Chondrocyte (in vitro differentiated cells): ENCODE results near the gene TMEM164. TPM values are rescaled to one million over a fixed set of nuclear protein-coding genes. Genes with fewer than 3 reads are reported as not detected.
A peak's percentile ranks its signal among the peaks of the same experiment; 100 is the strongest.

ENCODE experiments used
- DNase-seq: peaks from one replicate; pipeline ENCODE4 v3.0.0; 2021; ENCODE audit warnings: mixed read lengths, low spot score
- H3K27ac Mint-ChIP-seq: one replicate; pipeline ENCODE4 v1.8.0; 2021; ENCODE audit warnings: mild to moderate bottlenecking, moderate library complexity, mixed read lengths; ENCODE audit not compliant: unreplicated experiment
- H3K27me3 Mint-ChIP-seq: 2 replicates; pipeline ENCODE4 v1.8.0; 2021; ENCODE audit warnings: low read depth, mixed read lengths
- H3K36me3 Mint-ChIP-seq: 2 replicates; pipeline ENCODE4 v1.8.0; 2021; ENCODE audit warnings: low read depth, mixed read lengths
- H3K4me1 Mint-ChIP-seq: 2 replicates; pipeline ENCODE4 v1.8.0; 2021; ENCODE audit warnings: low read depth, mild to moderate bottlenecking, mixed read lengths
- H3K4me3 Mint-ChIP-seq: one replicate; pipeline ENCODE4 v1.8.0; 2021; ENCODE audit warnings: mild to moderate bottlenecking, moderate library complexity, mixed read lengths; ENCODE audit not compliant: unreplicated experiment
- H3K9me3 Mint-ChIP-seq: 2 replicates; pipeline ENCODE4 v1.8.0; 2021; ENCODE audit warnings: low read depth, mixed read lengths
- CTCF ChIP-seq: fragments of 200-600 bp; sonication (generic); IDR thresholded peaks from 2 replicates; pipeline ENCODE4 v1.5.0; 2021; ENCODE audit warnings: antibody characterized with exemption, mild to moderate bottlenecking, moderate library complexity
- long read RNA-seq: library from polyadenylated mRNA; stranded (forward); transcript quantifications from one replicate; pipeline ENCODE4 v2.0.0, GENCODE V29; 2021
- total RNA-seq: library from RNA; stranded (reverse); gene quantifications from 3 replicates; pipeline ENCODE4 v1.2.1, GENCODE V29; 2021

The TMEM164 gene
- total RNA-seq, result 9.0 to 12.7 TPM (median 11.8 TPM) in 3 replicates
- long read RNA-seq, result 0 reads

- H3K4me3 Mint-ChIP-seq, result peak within 1 kb of the TSS; percentile 96
- H3K4me1 Mint-ChIP-seq, result peaks cover 12% of the 10 kb centered on the region
- H3K36me3 Mint-ChIP-seq, result no peaks in the 10 kb centered on the region
- H3K9me3 Mint-ChIP-seq, result no peaks in the 10 kb centered on the region
- peak within 1 kb of the TSS; percentile 79 for H3K27ac Mint-ChIP-seq
- no peaks in the 10 kb centered on the region for H3K27me3 Mint-ChIP-seq
- DNase-seq, result peak; percentile 94
- TF ChIP-seq CTCF, result peak; percentile 55
Observed at GRCh38 chrX:110002300-110003166, at the start of gene TMEM164. Gene TMEM164 (plus strand): TSS chrX:110003114. CDS start chrX:110003775, 661 bp downstream.

GRCh38 chrX:109954333-109954732, 48.6 kb upstream of the TMEM164 start:
- Mint-ChIP-seq H3K9me3 (no peaks in the 10 kb centered on the region), H3K4me1 (no peaks in the 10 kb centered on the region), H3K36me3 (no peaks in the 10 kb centered on the region), H3K27me3 (peaks cover 3% of the 10 kb centered on the region), H3K4me3 (no peak overlapping the region), H3K27ac (no peak overlapping the region)
- no peak for DNase-seq
- no peak for TF ChIP-seq CTCF

- no peak for TF ChIP-seq CTCF
- H3K9me3 Mint-ChIP-seq, result no peaks in the 10 kb centered on the region
- H3K4me1 Mint-ChIP-seq, result no peaks in the 10 kb centered on the region
- no peak overlapping the region for H3K4me3 Mint-ChIP-seq
- DNase-seq, result no peak
- no peak overlapping the region for H3K27ac Mint-ChIP-seq
- H3K27me3 Mint-ChIP-seq, result peaks cover 3% of the 10 kb centered on the region
- H3K36me3 Mint-ChIP-seq, result no peaks in the 10 kb centered on the region
Observed at GRCh38 chrX:109954955-109955354, 48.0 kb upstream of the TMEM164 start.

GRCh38 chrX:109958266-109958665, 44.6 kb upstream of the TMEM164 start:
- H3K36me3 Mint-ChIP-seq, result no peaks in the 10 kb centered on the region
- peaks cover 10% of the 10 kb centered on the region for H3K27me3 Mint-ChIP-seq
- no peaks in the 10 kb centered on the region for H3K4me1 Mint-ChIP-seq
- H3K27ac Mint-ChIP-seq, result no peak overlapping the region
- DNase-seq, result no peak
- no peak overlapping the region for H3K4me3 Mint-ChIP-seq
- TF ChIP-seq CTCF, result no peak
- no peaks in the 10 kb centered on the region for H3K9me3 Mint-ChIP-seq

- no peak for TF ChIP-seq CTCF
- H3K4me3 Mint-ChIP-seq, result no peak overlapping the region
- H3K27ac Mint-ChIP-seq, result no peak overlapping the region
- H3K36me3 Mint-ChIP-seq, result no peaks in the 10 kb centered on the region
- H3K4me1 Mint-ChIP-seq, result no peaks in the 10 kb centered on the region
- no peaks in the 10 kb centered on the region for H3K9me3 Mint-ChIP-seq
- H3K27me3 Mint-ChIP-seq, result peaks cover 17% of the 10 kb centered on the region
- DNase-seq, result no peak
Observed at GRCh38 chrX:109959356-109959871, 43.5 kb upstream of the TMEM164 start.
